ENCODE data around the gene GNG8. TPM values are rescaled to one million over a fixed set of nuclear protein-coding genes. Genes with fewer than 3 reads are reported as not detected.

GNG8 gene
- total RNA-seq, 2 experiments from 2014 or later: not detected

GRCh38 chr19:46609511-46610412 lies 26.2 kb downstream of the GNG8 start:
- intact Hi-C loops (cut with micrococcal nuclease; ENCODE audit: unreplicated experiment): no loop called here
- no peak for TF ChIP-seq EZH2phosphoT487 (IDR thresholded peaks at IDR 0.05; ENCODE audit: borderline replicate concordance, low read depth, low read length)
- TF ChIP-seq CTCF (conservative IDR thresholded peaks at IDR 0.05; ENCODE audit: low read length): no peak
- Histone ChIP-seq H3K79me2 (ENCODE audit: insufficient read depth, low read depth, low read length) (peaks cover 5% of the 10 kb centered on the region; the same call in 1 of the 2 replicates), H3K4me1 (ENCODE audit: insufficient read depth, low read length, poor library complexity, severe bottlenecking) (peaks cover 35% of the 10 kb centered on the region), H2AFZ (ENCODE audit: low read length) (no peak overlapping the region), H3K27ac (ENCODE audit: low read depth, low read length, poor library complexity, severe bottlenecking) (no peak overlapping the region), H3K9me2 (ENCODE audit: insufficient read depth, low read length) (no peaks in the 10 kb centered on the region), H3K36me3 (ENCODE audit: insufficient read depth, low read length) (peaks cover 61% of the 10 kb centered on the region), H3K4me2 (ENCODE audit: low read length) (no peak overlapping the region), H3K4me3 (ENCODE audit: low read depth, low read length, poor library complexity, severe bottlenecking) (no peak overlapping the region), H4K20me1 (ENCODE audit: insufficient read depth, low read length) (peaks cover 4% of the 10 kb centered on the region; the same call in 1 of the 2 replicates), H3K9me3 (ENCODE audit: low read length) (no peaks in the 10 kb centered on the region)
- ChIA-PET POLR2A (no interaction called here), CTCF (ENCODE audit: unreplicated experiment) (no interaction called here)
- no peak for DNase-seq (ENCODE audit: low spot score)
- TSS peak; percentile 91 for BruUV-seq (replicated peaks)

GRCh38 chr19:46608581-46609345 lies 27.2 kb downstream of the GNG8 start:
- H3K9me2 ChIP-seq (ENCODE audit: insufficient read depth, low read length): no peaks in the 10 kb centered on the region
- intact Hi-C loops (cut with micrococcal nuclease; ENCODE audit: unreplicated experiment): no loop called here
- peaks cover 61% of the 10 kb centered on the region for H3K36me3 ChIP-seq (ENCODE audit: insufficient read depth, low read length)
- CTCF ChIA-PET (ENCODE audit: unreplicated experiment): no interaction called here
- POLR2A ChIA-PET: no interaction called here
- peaks cover 34% of the 10 kb centered on the region for H3K4me1 ChIP-seq (ENCODE audit: insufficient read depth, low read length, poor library complexity, severe bottlenecking)
- H3K27ac ChIP-seq (ENCODE audit: low read depth, low read length, poor library complexity, severe bottlenecking): no peak overlapping the region
- no peak overlapping the region for H3K4me2 ChIP-seq (ENCODE audit: low read length)
- H2AFZ ChIP-seq (ENCODE audit: low read length): no peak overlapping the region
- no peak overlapping the region for H3K4me3 ChIP-seq (ENCODE audit: low read depth, low read length, poor library complexity, severe bottlenecking)
- no peak for TF ChIP-seq EZH2phosphoT487 (IDR thresholded peaks at IDR 0.05; ENCODE audit: borderline replicate concordance, low read depth, low read length)
- no peak for TF ChIP-seq CTCF (conservative IDR thresholded peaks at IDR 0.05; ENCODE audit: low read length)
- no TSS peak for BruUV-seq (replicated peaks)
- no peak for DNase-seq (ENCODE audit: low spot score)
- no peaks in the 10 kb centered on the region for H3K9me3 ChIP-seq (ENCODE audit: low read length)
- H3K79me2 ChIP-seq (ENCODE audit: insufficient read depth, low read depth, low read length): peaks cover 15% of the 10 kb centered on the region
- H4K20me1 ChIP-seq (ENCODE audit: insufficient read depth, low read length): peaks cover 9% of the 10 kb centered on the region

All from OCI-LY7 (cell line).